K562 (cell line): ENCODE results near the gene PSMD8. TPM values are rescaled to one million over a fixed set of nuclear protein-coding genes. Genes with fewer than 3 reads are reported as not detected.

Experiments used
- CC2D1A ChIP-seq: fragments of 450-650 bp; IDR thresholded peaks from 2 replicates; pipeline ENCODE4 v1.6.1; 2017; ENCODE audit warnings: mild to moderate bottlenecking
- NELFE ChIP-seq: IDR thresholded peaks from 2 replicates; pipeline ENCODE4 v1.6.1; 2011; ENCODE audit warnings: mild to moderate bottlenecking; ENCODE audit not compliant: insufficient read depth, insufficient read length
- STAT5A ChIP-seq: IDR thresholded peaks from 2 replicates; pipeline ENCODE4 v1.6.1; 2012; ENCODE audit warnings: low read length, inconsistent platforms, borderline replicate concordance
- ZNF668 ChIP-seq: fragments of 250-450 bp; sonication (Bioruptor Pico); IDR thresholded peaks from 2 replicates; pipeline ENCODE4 v1.8.0; 2022; ENCODE audit warnings: mild to moderate bottlenecking, inconsistent platforms
- polyA plus RNA-seq, 8 experiments: library from polyadenylated mRNA; depleted of rRNA in 4 of 8; stranded (reverse) in 5 of 8; unstranded in 3 of 8; fragments of >200 nt; fragmentation: Nextera tagmentation in 2 of 8; fragmentation: Illumina TruSeq in 1 of 8; extraction: Ambion mirVana in 2 of 8; extraction: Trizol in 1 of 8; gene quantifications; 2 replicates each; pipeline versions ENCODE4 v1.2.1 to v1.2.3, GENCODE V29; 2011 to 2014; ENCODE audit warnings: inconsistent platforms in 1 of 8, missing spikeins in 1 of 8
- total RNA-seq, 7 experiments: library from RNA; depleted of rRNA in 6 of 7; stranded (reverse); fragments of >200 nt in 6 of 7; fragmentation: Illumina TruSeq in 2 of 7; extraction: Trizol in 2 of 7; gene quantifications; 2 replicates each; pipeline versions ENCODE4 v1.2.1 to v1.2.3, GENCODE V29; 2011 to 2021; ENCODE audit warnings: low replicate concordance in 1 of 7
- TF ChIP-seq, protein P1 (sequence below): fragments of 450-650 bp; IDR thresholded peaks from 2 replicates; pipeline ENCODE4 v1.6.1; 2017; ENCODE audit warnings: antibody characterized with exemption, mild to moderate bottlenecking
- TF ChIP-seq, protein P2 (sequence below), 2 experiments: fragments of 150-350 bp in 1 of 2; IDR thresholded peaks; 2 replicates each; pipeline ENCODE4 v1.6.1; 2012 to 2016; ENCODE audit warnings: low read depth in 2 of 2, low read length in 2 of 2, mild to moderate bottlenecking in 1 of 2, moderate library complexity in 1 of 2
- TF ChIP-seq, protein P3 (sequence below): sonication (generic); formaldehyde crosslinking; IDR thresholded peaks from 2 replicates; pipeline ENCODE4 v1.8.0; 2023; ENCODE audit warnings: mild to moderate bottlenecking, missing genetic modification reagents

PSMD8 gene
- total and polyA plus RNA-seq, 9 of the 15 experiments (the other 6 are each of a cell fraction or from before 2014, with no cell fraction given), result 130 to 583 (median 315) TPM

DNA sequence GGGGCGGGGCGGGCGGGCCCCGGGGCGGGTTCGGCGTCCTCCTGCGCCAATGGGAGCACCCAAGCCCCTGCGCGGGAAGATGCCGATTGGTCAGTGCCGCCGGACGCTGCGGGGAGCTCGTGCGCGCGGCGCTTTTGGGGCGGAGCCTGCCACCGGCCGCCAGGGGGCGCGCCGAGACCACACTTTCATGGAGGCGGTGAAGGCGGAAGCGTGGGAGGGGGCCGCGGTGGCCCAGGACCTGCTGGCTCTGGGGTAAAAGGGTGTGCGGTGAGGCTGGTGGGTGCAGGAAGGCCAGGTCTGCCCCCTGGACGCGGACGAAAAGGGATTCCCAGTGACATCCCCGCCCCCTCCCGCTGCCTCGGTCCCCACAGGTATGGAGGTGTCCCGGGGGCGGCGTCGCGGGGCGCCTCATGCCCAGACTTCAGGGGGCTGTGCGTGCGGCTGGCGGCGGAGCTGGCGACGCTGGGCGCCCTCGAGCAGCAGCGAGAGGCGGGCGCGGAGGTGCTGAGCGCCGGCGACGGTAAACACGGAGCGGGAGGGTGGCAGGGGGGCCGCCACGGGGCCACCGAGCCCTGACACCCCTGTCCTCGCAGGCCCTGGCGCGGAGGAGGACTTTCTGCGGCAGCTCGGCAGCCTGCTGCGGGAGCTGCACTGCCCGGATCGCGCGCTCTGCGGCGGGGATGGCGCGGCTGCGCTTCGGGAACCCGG lies 28.8 kb downstream of the PSMD8 start, which contains the start of gene FAM98C (continued):
- TF ChIP-seq, protein P1, sequence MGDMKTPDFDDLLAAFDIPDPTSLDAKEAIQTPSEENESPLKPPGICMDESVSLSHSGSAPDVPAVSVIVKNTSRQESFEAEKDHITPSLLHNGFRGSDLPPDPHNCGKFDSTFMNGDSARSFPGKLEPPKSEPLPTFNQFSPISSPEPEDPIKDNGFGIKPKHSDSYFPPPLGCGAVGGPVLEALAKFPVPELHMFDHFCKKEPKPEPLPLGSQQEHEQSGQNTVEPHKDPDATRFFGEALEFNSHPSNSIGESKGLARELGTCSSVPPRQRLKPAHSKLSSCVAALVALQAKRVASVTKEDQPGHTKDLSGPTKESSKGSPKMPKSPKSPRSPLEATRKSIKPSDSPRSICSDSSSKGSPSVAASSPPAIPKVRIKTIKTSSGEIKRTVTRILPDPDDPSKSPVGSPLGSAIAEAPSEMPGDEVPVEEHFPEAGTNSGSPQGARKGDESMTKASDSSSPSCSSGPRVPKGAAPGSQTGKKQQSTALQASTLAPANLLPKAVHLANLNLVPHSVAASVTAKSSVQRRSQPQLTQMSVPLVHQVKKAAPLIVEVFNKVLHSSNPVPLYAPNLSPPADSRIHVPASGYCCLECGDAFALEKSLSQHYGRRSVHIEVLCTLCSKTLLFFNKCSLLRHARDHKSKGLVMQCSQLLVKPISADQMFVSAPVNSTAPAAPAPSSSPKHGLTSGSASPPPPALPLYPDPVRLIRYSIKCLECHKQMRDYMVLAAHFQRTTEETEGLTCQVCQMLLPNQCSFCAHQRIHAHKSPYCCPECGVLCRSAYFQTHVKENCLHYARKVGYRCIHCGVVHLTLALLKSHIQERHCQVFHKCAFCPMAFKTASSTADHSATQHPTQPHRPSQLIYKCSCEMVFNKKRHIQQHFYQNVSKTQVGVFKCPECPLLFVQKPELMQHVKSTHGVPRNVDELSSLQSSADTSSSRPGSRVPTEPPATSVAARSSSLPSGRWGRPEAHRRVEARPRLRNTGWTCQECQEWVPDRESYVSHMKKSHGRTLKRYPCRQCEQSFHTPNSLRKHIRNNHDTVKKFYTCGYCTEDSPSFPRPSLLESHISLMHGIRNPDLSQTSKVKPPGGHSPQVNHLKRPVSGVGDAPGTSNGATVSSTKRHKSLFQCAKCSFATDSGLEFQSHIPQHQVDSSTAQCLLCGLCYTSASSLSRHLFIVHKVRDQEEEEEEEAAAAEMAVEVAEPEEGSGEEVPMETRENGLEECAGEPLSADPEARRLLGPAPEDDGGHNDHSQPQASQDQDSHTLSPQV, result peak; percentile 51
- TF ChIP-seq NELFE, result no peak
- TF ChIP-seq ZNF668 (CRISPR knock-in tag), result no peak
- no peak for TF ChIP-seq STAT5A
- TF ChIP-seq, protein P2, sequence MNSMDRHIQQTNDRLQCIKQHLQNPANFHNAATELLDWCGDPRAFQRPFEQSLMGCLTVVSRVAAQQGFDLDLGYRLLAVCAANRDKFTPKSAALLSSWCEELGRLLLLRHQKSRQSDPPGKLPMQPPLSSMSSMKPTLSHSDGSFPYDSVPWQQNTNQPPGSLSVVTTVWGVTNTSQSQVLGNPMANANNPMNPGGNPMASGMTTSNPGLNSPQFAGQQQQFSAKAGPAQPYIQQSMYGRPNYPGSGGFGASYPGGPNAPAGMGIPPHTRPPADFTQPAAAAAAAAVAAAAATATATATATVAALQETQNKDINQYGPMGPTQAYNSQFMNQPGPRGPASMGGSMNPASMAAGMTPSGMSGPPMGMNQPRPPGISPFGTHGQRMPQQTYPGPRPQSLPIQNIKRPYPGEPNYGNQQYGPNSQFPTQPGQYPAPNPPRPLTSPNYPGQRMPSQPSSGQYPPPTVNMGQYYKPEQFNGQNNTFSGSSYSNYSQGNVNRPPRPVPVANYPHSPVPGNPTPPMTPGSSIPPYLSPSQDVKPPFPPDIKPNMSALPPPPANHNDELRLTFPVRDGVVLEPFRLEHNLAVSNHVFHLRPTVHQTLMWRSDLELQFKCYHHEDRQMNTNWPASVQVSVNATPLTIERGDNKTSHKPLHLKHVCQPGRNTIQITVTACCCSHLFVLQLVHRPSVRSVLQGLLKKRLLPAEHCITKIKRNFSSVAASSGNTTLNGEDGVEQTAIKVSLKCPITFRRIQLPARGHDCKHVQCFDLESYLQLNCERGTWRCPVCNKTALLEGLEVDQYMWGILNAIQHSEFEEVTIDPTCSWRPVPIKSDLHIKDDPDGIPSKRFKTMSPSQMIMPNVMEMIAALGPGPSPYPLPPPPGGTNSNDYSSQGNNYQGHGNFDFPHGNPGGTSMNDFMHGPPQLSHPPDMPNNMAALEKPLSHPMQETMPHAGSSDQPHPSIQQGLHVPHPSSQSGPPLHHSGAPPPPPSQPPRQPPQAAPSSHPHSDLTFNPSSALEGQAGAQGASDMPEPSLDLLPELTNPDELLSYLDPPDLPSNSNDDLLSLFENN (IDR thresholded peaks at IDR 0.05; ENCODE audit: low read depth in 2 of 2, low read length in 2 of 2), result no peak
- TF ChIP-seq, protein P3, sequence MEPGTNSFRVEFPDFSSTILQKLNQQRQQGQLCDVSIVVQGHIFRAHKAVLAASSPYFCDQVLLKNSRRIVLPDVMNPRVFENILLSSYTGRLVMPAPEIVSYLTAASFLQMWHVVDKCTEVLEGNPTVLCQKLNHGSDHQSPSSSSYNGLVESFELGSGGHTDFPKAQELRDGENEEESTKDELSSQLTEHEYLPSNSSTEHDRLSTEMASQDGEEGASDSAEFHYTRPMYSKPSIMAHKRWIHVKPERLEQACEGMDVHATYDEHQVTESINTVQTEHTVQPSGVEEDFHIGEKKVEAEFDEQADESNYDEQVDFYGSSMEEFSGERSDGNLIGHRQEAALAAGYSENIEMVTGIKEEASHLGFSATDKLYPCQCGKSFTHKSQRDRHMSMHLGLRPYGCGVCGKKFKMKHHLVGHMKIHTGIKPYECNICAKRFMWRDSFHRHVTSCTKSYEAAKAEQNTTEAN (CRISPR knock-in tag), result no peak
- no peak; the same call in 1 of the 2 replicates for TF ChIP-seq CC2D1A
